B cell (primary cell): ENCODE results near the gene GPR18. TPM values are rescaled to one million over a fixed set of nuclear protein-coding genes. Genes with fewer than 3 reads are reported as not detected.
A peak's percentile ranks its signal among the peaks of the same experiment; 100 is the strongest.

ENCODE experiments used
- ATAC-seq: fragments of 200-7000 bp; cut with Tn5 transposase; one replicate; pipeline ENCODE4 v1.10.0; 2021; ENCODE audit warnings: low read depth, mild to moderate bottlenecking, moderate number of reproducible peaks, moderate library complexity
- CTCF ChIA-PET: fragments of 350-600 bp; sonication (Branson Sonifier 250); formaldehyde crosslinking; loops from one replicate; lab custom pipeline; 2021; ENCODE audit warnings: antibody characterized with exemption, inconsistent platforms; lab: Charles Lee
- POLR2A ChIA-PET: fragments of 350-600 bp; sonication (Branson Sonifier 250); formaldehyde crosslinking; loops from one replicate; lab custom pipeline; 2021; ENCODE audit warnings: antibody characterized with exemption; lab: Charles Lee
- DNase-seq: peaks from one replicate; pipeline ENCODE4 v3.0.0; 2013
- H2AFZ ChIP-seq: 2 replicates; pipeline ENCODE4 v1.6.1; 2012; ENCODE audit warnings: mild to moderate bottlenecking, low read depth, low read length; ENCODE audit not compliant: insufficient read depth, poor library complexity, severe bottlenecking
- H3K27ac ChIP-seq, 2 donors: 1 replicate in 1 of 2; 2 replicates in 1 of 2; pipeline ENCODE4 v1.5.1; 2012 to 2013; ENCODE audit warnings: low read length in 2 of 2, mild to moderate bottlenecking in 2 of 2, moderate library complexity in 1 of 2
- H3K27me3 ChIP-seq, 4 experiments: fragments of 200-600 bp in 1 of 4; sonication (generic) in 1 of 4; replicated peaks in 1 of 4; 1 replicate in 2 of 4; 2 replicates in 2 of 4; pipeline versions ENCODE4 v1.6.1 to v1.7.0; 2013 to 2016; ENCODE audit warnings: low read length in 3 of 4, mild to moderate bottlenecking in 2 of 4, mixed read lengths in 1 of 4, moderate library complexity in 1 of 4; ENCODE audit not compliant: insufficient read depth in 4 of 4, control insufficient read depth in 3 of 4; ENCODE audit errors: control extremely low read depth in 1 of 4
- H3K36me3 ChIP-seq, 2 experiments: replicated peaks in 1 of 2; 1 replicate in 1 of 2; 2 replicates in 1 of 2; pipeline versions ENCODE4 v1.6.1 to v1.7.1; 2013; ENCODE audit warnings: low read length in 1 of 2; ENCODE audit not compliant: insufficient read depth in 2 of 2, control insufficient read depth in 1 of 2; ENCODE audit errors: control extremely low read depth in 1 of 2, extremely low read depth in 1 of 2
- H3K4me1 ChIP-seq, 2 donors: fragments of 200-600 bp in 1 of 2; sonication (generic) in 1 of 2; 1 replicate in 1 of 2; 2 replicates in 1 of 2; pipeline versions ENCODE4 v1.5.1 to v1.6.1; 2013 to 2017; ENCODE audit warnings: low read length in 2 of 2; ENCODE audit not compliant: control insufficient read depth in 2 of 2, insufficient read depth in 2 of 2
- H3K4me2 ChIP-seq: replicated peaks from 2 replicates; pipeline ENCODE3; 2012; ENCODE audit warnings: mild to moderate bottlenecking, low read depth, low read length; ENCODE audit not compliant: poor library complexity, severe bottlenecking
- H3K4me3 ChIP-seq, 5 experiments: fragments of 200-600 bp in 1 of 5; sonication (generic) in 1 of 5; 1 replicate in 3 of 5; 2 replicates in 2 of 5; pipeline versions ENCODE4 v1.5.1 to v1.7.0; 2011 to 2016; ENCODE audit warnings: low read length in 4 of 5, mild to moderate bottlenecking in 4 of 5, low read depth in 2 of 5, control low read depth in 1 of 5, moderate library complexity in 1 of 5; ENCODE audit not compliant: insufficient read depth in 1 of 5; ENCODE audit errors: control extremely low read depth in 1 of 5, extremely low read depth in 1 of 5
- H3K79me2 ChIP-seq: fragments of 200-600 bp; sonication (generic); one replicate; pipeline ENCODE4 v1.6.0; 2016; ENCODE audit warnings: low read length; ENCODE audit not compliant: control insufficient read depth, insufficient read depth
- H3K9ac ChIP-seq: fragments of 200-600 bp; sonication (generic); 2 replicates; pipeline ENCODE4 v1.6.1; 2017; ENCODE audit warnings: mild to moderate bottlenecking, low read length, moderate library complexity
- H3K9me3 ChIP-seq, 3 donors: one replicate each; pipeline versions ENCODE4 v1.6.1 to v1.7.1; 2013; ENCODE audit warnings: low read length in 2 of 3; ENCODE audit not compliant: control insufficient read depth in 2 of 3, insufficient read depth in 1 of 3; ENCODE audit errors: control extremely low read depth in 1 of 3
- H4K20me1 ChIP-seq: 2 replicates; pipeline ENCODE4 v1.6.0; 2012; ENCODE audit warnings: mild to moderate bottlenecking, low read length; ENCODE audit not compliant: insufficient read depth, control insufficient read depth, poor library complexity, severe bottlenecking
- H3K27ac Mint-ChIP-seq: one replicate; pipeline ENCODE4 v1.8.0; 2021; ENCODE audit warnings: mixed read lengths
- H3K27me3 Mint-ChIP-seq: one replicate; pipeline ENCODE4 v1.8.0; 2021; ENCODE audit warnings: mixed read lengths
- H3K4me1 Mint-ChIP-seq: one replicate; pipeline ENCODE4 v1.8.0; 2021; ENCODE audit warnings: mixed read lengths
- H3K4me3 Mint-ChIP-seq: one replicate; pipeline ENCODE4 v1.8.0; 2021; ENCODE audit warnings: mixed read lengths
- H3K9me3 Mint-ChIP-seq: one replicate; pipeline ENCODE4 v1.8.0; 2022; ENCODE audit warnings: mixed read lengths; ENCODE audit not compliant: insufficient read depth
- EZH2 ChIP-seq: IDR thresholded peaks from 2 replicates; pipeline ENCODE4 v1.6.1; 2012; ENCODE audit warnings: borderline replicate concordance, low read depth, mild to moderate bottlenecking, moderate library complexity, low read length; ENCODE audit not compliant: insufficient read depth, poor library complexity, severe bottlenecking
- WGBS: methylation state at CpG from one replicate; pipeline ENCODE4 v1.1.5; 2013; ENCODE audit warnings: missing lambda C conversion rate; ENCODE audit not compliant: insufficient coverage; 5-methylcytosine and 5-hydroxymethylcytosine counted together
- intact Hi-C: fragments of 100-400 bp; cut with micrococcal nuclease; formaldehyde crosslinking; loops from one replicate; pipeline ENCODE4 v1.10.0; 2022
- polyA plus RNA-seq: library from polyadenylated mRNA; depleted of rRNA; stranded (reverse); fragments of >200 nt; gene quantifications from 2 replicates; pipeline ENCODE4 v1.2.3, GENCODE V29; 2012
- total RNA-seq, 2 donors: library from RNA; stranded (reverse); fragments of 120-200 nt in 1 of 2; gene quantifications; 1 replicate in 1 of 2; 2 replicates in 1 of 2; pipeline versions ENCODE4 v1.2.3 to v1.2.4, GENCODE V29; 2013 to 2022
- TF ChIP-seq, protein P1 (sequence below): fragments of 200-600 bp; IDR thresholded peaks from one replicate; pipeline ENCODE4 v1.8.0; 2022; ENCODE audit warnings: antibody characterized with exemption, mild to moderate bottlenecking

GPR18 gene
- total and polyA plus RNA-seq, 2 donors (not counting 1 experiment from before 2014, with no cell fraction given) = 19.1 to 54.8 TPM

DNA sequence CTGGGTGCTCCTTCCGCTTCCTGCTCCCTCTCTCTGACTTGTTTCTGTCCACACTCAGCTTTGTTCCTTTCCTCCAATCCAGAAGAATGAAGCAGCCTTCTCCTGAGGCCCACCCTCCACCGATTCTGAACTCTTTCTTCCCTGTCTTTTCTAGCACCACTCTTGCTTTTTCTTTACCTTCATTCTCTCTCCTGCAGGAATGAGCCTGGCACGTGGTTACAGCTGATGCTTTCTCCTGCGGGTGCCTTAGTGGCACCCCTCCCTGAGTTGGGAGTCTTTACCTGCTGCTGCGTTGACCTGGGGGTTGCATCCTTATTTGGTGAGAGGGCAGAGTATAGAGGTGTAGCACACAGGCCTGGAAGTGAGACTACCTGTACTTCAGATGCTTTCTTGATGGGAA, 51.3 kb downstream of the GPR18 start:
- peaks cover 82% of the 10 kb centered on the region for H4K20me1 ChIP-seq
- H3K4me3 Mint-ChIP-seq = peak overlapping the region; percentile 20
- H3K9ac ChIP-seq = no peak overlapping the region
- no peaks in the 10 kb centered on the region for H3K27me3 ChIP-seq
- intact Hi-C loops = no loop called here
- no peaks in the 10 kb centered on the region for H3K27me3 Mint-ChIP-seq
- H3K27ac ChIP-seq = no peak overlapping the region
- no peaks in the 10 kb centered on the region for H3K9me3 ChIP-seq
- peaks cover 87% of the 10 kb centered on the region for H3K4me1 Mint-ChIP-seq
- no peak overlapping the region for H3K4me3 ChIP-seq
- peaks cover 95% of the 10 kb centered on the region for H3K79me2 ChIP-seq
- ATAC-seq = no peak
- H3K9me3 Mint-ChIP-seq = no peaks in the 10 kb centered on the region
- H3K36me3 ChIP-seq = peaks cover 0 to 34% of the 10 kb centered on the region in 2 experiments
- DNase-seq = no peak
- WGBS = 96% methylated on average over 5 of the region's 5 CpGs
- no peak overlapping the region for H2AFZ ChIP-seq
- POLR2A ChIA-PET = no interaction called here
- no peak for TF ChIP-seq EZH2
- TF ChIP-seq, protein P1, sequence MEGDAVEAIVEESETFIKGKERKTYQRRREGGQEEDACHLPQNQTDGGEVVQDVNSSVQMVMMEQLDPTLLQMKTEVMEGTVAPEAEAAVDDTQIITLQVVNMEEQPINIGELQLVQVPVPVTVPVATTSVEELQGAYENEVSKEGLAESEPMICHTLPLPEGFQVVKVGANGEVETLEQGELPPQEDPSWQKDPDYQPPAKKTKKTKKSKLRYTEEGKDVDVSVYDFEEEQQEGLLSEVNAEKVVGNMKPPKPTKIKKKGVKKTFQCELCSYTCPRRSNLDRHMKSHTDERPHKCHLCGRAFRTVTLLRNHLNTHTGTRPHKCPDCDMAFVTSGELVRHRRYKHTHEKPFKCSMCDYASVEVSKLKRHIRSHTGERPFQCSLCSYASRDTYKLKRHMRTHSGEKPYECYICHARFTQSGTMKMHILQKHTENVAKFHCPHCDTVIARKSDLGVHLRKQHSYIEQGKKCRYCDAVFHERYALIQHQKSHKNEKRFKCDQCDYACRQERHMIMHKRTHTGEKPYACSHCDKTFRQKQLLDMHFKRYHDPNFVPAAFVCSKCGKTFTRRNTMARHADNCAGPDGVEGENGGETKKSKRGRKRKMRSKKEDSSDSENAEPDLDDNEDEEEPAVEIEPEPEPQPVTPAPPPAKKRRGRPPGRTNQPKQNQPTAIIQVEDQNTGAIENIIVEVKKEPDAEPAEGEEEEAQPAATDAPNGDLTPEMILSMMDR = no peak
- peak overlapping the region; percentile 44 for H3K27ac Mint-ChIP-seq
- CTCF ChIA-PET = interaction anchor here (0.6 to 13.6 kb wide), 8 partner anchors 24 to 230 kb away, joined by 3 to 349 read pairs (median 3); no protein-coding TSS in a partner anchor
- no peak overlapping the region for H3K4me2 ChIP-seq
- H3K4me1 ChIP-seq = peaks cover 61 to 63% of the 10 kb centered on the region in 2 donors

DNA sequence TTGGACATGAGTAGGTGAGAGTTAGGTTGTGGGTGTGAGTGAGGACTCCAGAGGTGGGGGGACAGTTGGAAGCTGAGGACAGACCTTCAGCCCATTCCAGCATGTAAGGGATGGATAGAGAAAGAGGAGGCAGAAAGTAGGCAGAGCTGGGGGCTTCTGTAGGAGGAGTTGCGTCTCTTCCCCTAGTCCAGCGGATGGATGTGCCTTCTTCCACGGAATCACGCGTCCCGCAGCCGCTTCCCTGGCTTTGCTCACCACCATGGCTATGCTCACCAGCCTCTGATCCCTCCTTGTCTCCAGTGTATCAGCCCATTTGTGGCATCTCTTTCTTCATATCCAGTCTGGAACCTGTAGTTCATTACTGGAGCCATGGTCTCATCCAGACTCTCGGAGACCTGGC, 52.0 kb downstream of the GPR18 start:
- ATAC-seq (no peak), DNase-seq (no peak)
- Histone ChIP-seq H3K4me3 (no peak overlapping the region), H3K36me3 (peaks cover 0 to 28% of the 10 kb centered on the region in 2 experiments), H4K20me1 (peaks cover 75% of the 10 kb centered on the region), H3K27me3 (no peaks in the 10 kb centered on the region), H3K9me3 (no peaks in the 10 kb centered on the region), H3K27ac (no peak overlapping the region), H3K4me2 (peak overlapping the region; percentile 76), H2AFZ (no peak overlapping the region), H3K79me2 (peaks cover 95% of the 10 kb centered on the region), H3K9ac (no peak overlapping the region), H3K4me1 (peaks cover 57 to 67% of the 10 kb centered on the region in 2 donors)
- Mint-ChIP-seq H3K4me1 (peaks cover 85% of the 10 kb centered on the region), H3K9me3 (no peaks in the 10 kb centered on the region), H3K27ac (peak overlapping the region; percentile 54), H3K27me3 (no peaks in the 10 kb centered on the region), H3K4me3 (peak overlapping the region; percentile 20)
- POLR2A ChIA-PET = interaction anchor here (0.6 to 3.8 kb wide), 4 partner anchors 9 to 51 kb away, joined by 4 to 17 read pairs (median 4); partner anchors contain the start of gene GPR18
- WGBS = 97% methylated on average over 8 of the region's 8 CpGs
- no peak for TF ChIP-seq EZH2
- TF ChIP-seq, protein P1 = no peak
- intact Hi-C loops = no loop called here
- CTCF ChIA-PET = interaction anchor here (0.6 to 13.6 kb wide), 8 partner anchors 25 to 230 kb away, joined by 3 to 349 read pairs (median 13); partner anchors contain the start of gene GPR18
